Lower lobe of right lung (tissue), 2 donors: ENCODE measurements around the gene ESYT2. TPM values are rescaled to one million over a fixed set of nuclear protein-coding genes. Genes with fewer than 3 reads are reported as not detected.

Source experiments
- ATAC-seq, 2 donors: fragments of 200-7000 bp; cut with Tn5 transposase; one replicate each; pipeline ENCODE4 v1.9.1; 2020 to 2022; ENCODE audit warnings: mild to moderate bottlenecking in 2 of 2, moderate library complexity in 2 of 2
- DNase-seq: peaks from one replicate; pipeline ENCODE4 v3.0.0-alpha.2; 2020
- H3K27ac ChIP-seq: fragments of 200-600 bp; one replicate; pipeline ENCODE4 v1.8.0; 2022
- H3K27me3 ChIP-seq: fragments of 200-600 bp; one replicate; pipeline ENCODE4 v1.8.0; 2022; ENCODE audit warnings: low read depth
- H3K36me3 ChIP-seq: fragments of 200-600 bp; one replicate; pipeline ENCODE4 v1.8.0; 2022; ENCODE audit warnings: mild to moderate bottlenecking
- H3K4me1 ChIP-seq: fragments of 200-600 bp; one replicate; pipeline ENCODE4 v1.8.0; 2022
- H3K4me3 ChIP-seq: fragments of 200-600 bp; one replicate; pipeline ENCODE4 v1.8.0; 2022; ENCODE audit warnings: mild to moderate bottlenecking
- H3K9me3 ChIP-seq: fragments of 200-600 bp; one replicate; pipeline ENCODE4 v1.8.0; 2022
- CTCF ChIP-seq: fragments of 200-600 bp; IDR thresholded peaks from one replicate; pipeline ENCODE4 v1.8.0; 2022; ENCODE audit warnings: antibody characterized with exemption, mild to moderate bottlenecking
- intact Hi-C: fragments of 100-400 bp; cut with DNase I; formaldehyde crosslinking; loops from one replicate; pipeline ENCODE4 v1.11.0; 2022
- total RNA-seq: library from RNA; stranded (reverse); fragmentation: NEBNext Ultra II Directional; extraction: Animal tissue kit (Norgen Biotek cat#: 25700); gene quantifications from one replicate; pipeline ENCODE4 v1.2.1, GENCODE V29; 2021
- donor health status: DM: no; HTN: yes; CAD: no; lungs with severe emphysema.

Gene ESYT2
- total RNA-seq, 1 donor from 2014 or later = 55.5 TPM

GRCh38 chr7:158751751-158752150 lies 77.6 kb downstream of the ESYT2 start:
- no peaks in the 10 kb centered on the region for H3K27me3 ChIP-seq
- H3K36me3 ChIP-seq = peaks cover 88% of the 10 kb centered on the region
- intact Hi-C loops = no loop called here
- no peak overlapping the region for H3K27ac ChIP-seq
- no peak for TF ChIP-seq CTCF
- no peaks in the 10 kb centered on the region for H3K9me3 ChIP-seq
- ATAC-seq (no peak), DNase-seq (no peak)
- no peak overlapping the region for H3K4me3 ChIP-seq
- H3K4me1 ChIP-seq = no peaks in the 10 kb centered on the region

GRCh38 chr7:158751199-158751598 lies 78.1 kb downstream of the ESYT2 start:
- DNase-seq = no peak
- H3K36me3 ChIP-seq = peaks cover 89% of the 10 kb centered on the region
- H3K27me3 ChIP-seq = no peaks in the 10 kb centered on the region
- H3K27ac ChIP-seq = no peak overlapping the region
- intact Hi-C loops = no loop called here
- no peaks in the 10 kb centered on the region for H3K9me3 ChIP-seq
- no peak overlapping the region for H3K4me3 ChIP-seq
- no peak for TF ChIP-seq CTCF
- no peaks in the 10 kb centered on the region for H3K4me1 ChIP-seq
- no peak for ATAC-seq

DNA sequence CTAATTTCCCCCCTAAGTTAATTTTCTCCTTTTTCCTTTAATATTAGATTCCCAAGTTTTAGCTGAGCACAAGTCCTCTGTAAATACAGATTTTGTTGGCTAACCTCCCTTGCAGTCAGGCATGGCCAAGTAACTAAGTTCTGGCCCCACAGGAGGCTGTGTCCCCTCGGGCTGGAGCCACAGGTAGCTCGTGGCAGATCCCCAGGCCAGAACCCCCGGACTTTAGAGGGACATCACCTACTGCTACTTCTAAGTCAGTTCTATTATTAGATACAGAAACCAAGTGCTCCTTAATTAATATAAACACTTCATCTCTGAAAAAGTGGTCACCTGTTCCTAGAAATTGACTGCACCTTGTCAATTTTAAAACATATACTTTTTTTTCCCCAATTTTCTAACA lies 78.6 kb downstream of the ESYT2 start:
- Histone ChIP-seq H3K27ac (no peak overlapping the region), H3K4me3 (no peak overlapping the region), H3K9me3 (no peaks in the 10 kb centered on the region), H3K36me3 (peaks cover 89% of the 10 kb centered on the region), H3K27me3 (no peaks in the 10 kb centered on the region), H3K4me1 (no peaks in the 10 kb centered on the region)
- no peak for DNase-seq
- intact Hi-C loops = no loop called here
- TF ChIP-seq CTCF = no peak
- ATAC-seq = no peak

GRCh38 chr7:158749396-158749795 lies 79.9 kb downstream of the ESYT2 start:
- TF ChIP-seq CTCF = no peak
- DNase-seq (no peak), ATAC-seq (no peak)
- Histone ChIP-seq H3K9me3 (no peaks in the 10 kb centered on the region), H3K4me3 (no peak overlapping the region), H3K27me3 (no peaks in the 10 kb centered on the region), H3K36me3 (peaks cover 88% of the 10 kb centered on the region), H3K4me1 (no peaks in the 10 kb centered on the region), H3K27ac (no peak overlapping the region)
- intact Hi-C loops = no loop called here

GRCh38 chr7:158748335-158748734 lies 81.0 kb downstream of the ESYT2 start:
- ATAC-seq = no peak
- no peaks in the 10 kb centered on the region for H3K27me3 ChIP-seq
- no peaks in the 10 kb centered on the region for H3K9me3 ChIP-seq
- no peak overlapping the region for H3K27ac ChIP-seq
- no peak for DNase-seq
- intact Hi-C loops = no loop called here
- H3K4me1 ChIP-seq = no peaks in the 10 kb centered on the region
- TF ChIP-seq CTCF = no peak
- no peak overlapping the region for H3K4me3 ChIP-seq
- peaks cover 88% of the 10 kb centered on the region for H3K36me3 ChIP-seq

DNA sequence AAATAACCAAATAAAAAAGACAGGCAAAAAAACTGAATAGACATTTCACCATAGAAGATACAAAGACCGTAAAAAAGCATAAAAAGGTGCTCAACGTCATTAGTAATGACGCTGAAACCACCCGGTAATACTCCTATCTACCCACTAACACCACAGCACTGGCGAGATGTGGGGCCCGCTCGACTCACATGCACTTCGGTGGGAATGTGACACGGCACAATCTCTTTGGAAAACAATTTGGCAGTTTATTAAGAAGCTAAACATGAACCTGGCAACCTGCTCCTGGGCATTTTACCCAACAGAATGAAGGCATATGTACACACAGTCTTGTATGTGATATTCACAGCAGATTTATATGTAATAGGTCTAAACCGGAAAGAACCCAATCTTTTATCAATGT lies 81.9 kb downstream of the ESYT2 start:
- no peak for DNase-seq
- Histone ChIP-seq H3K9me3 (no peaks in the 10 kb centered on the region), H3K27me3 (no peaks in the 10 kb centered on the region), H3K36me3 (peaks cover 90% of the 10 kb centered on the region), H3K4me3 (no peak overlapping the region), H3K27ac (no peak overlapping the region), H3K4me1 (no peaks in the 10 kb centered on the region)
- TF ChIP-seq CTCF = no peak
- intact Hi-C loops = no loop called here
- ATAC-seq = no peak
